Fibroblast of lung (primary cell): ENCODE data around the gene ITGBL1.

Source experiments
- CTCF ChIP-seq, 2 donors: IDR thresholded peaks in 1 of 2; conservative IDR thresholded peaks in 1 of 2; 1 replicate in 1 of 2; 2 replicates in 1 of 2; pipeline ENCODE4 v1.5.1; 2011 to 2012; ENCODE audit warnings: low read length in 2 of 2, control low read depth in 1 of 2, inconsistent platforms in 1 of 2, low read depth in 1 of 2, mild to moderate bottlenecking in 1 of 2
- EZH2 ChIP-seq: IDR thresholded peaks from 2 replicates; pipeline ENCODE4 v1.5.1; 2012; ENCODE audit warnings: low read length, control low read depth, mild to moderate bottlenecking; ENCODE audit errors: missing control alignments

DNA sequence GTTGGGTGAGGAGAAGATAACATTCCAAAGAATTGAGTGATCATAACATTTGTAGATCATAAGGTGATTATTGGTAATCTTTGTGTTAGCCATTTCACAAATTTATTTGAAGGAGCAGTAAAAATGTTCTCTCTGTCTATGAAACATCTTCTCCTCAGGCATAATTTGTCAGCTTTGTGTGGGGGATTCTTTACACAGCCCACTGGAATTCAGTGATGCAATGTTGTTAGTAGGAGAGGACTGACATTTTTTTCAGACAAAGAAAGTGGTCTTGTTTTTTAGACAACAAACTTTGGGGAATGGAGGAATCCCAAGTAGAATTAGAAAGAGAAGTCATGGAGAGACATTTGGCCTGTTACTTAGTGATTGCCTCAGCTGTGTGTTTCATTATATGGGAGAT is 100.3 kb downstream of the ITGBL1 start:
- TF ChIP-seq CTCF (conservative IDR thresholded peaks at IDR 0.05 in 1 of 2, IDR thresholded peaks at IDR 0.05 in 1 of 2; ENCODE audit: low read depth in 1 of 2, low read length in 2 of 2) = no peak
- no peak for TF ChIP-seq EZH2
